Esophagus (tissue), 2 donors: ENCODE data around the gene AAMP. TPM values are rescaled to one million over a fixed set of nuclear protein-coding genes. Genes with fewer than 3 reads are reported as not detected.
"Not testable (repeated sequence)": the region's sequence is repeated elsewhere in the genome, so short reads cannot be mapped to it uniquely, and the experiment has no call there.

Experiments
- H3K27ac ChIP-seq, 2 donors: one replicate each; pipeline ENCODE4 v1.5.1; 2013; ENCODE audit warnings: low read depth in 2 of 2, mild to moderate bottlenecking in 2 of 2, inconsistent platforms in 1 of 2, low read length in 1 of 2, moderate library complexity in 1 of 2
- H3K27me3 ChIP-seq, 2 donors: one replicate each; pipeline ENCODE4 v1.6.1; 2013; ENCODE audit warnings: low read length in 2 of 2, control low read depth in 1 of 2, mild to moderate bottlenecking in 1 of 2; ENCODE audit not compliant: insufficient read depth in 2 of 2, control insufficient read depth in 1 of 2
- H3K36me3 ChIP-seq, 2 donors: one replicate each; pipeline ENCODE4 v1.6.1; 2013; ENCODE audit warnings: low read length in 1 of 2; ENCODE audit not compliant: control insufficient read depth in 2 of 2, insufficient read depth in 2 of 2
- H3K4me1 ChIP-seq, 2 donors: one replicate each; pipeline ENCODE4 v1.6.1; 2013; ENCODE audit warnings: low read length in 1 of 2; ENCODE audit not compliant: control insufficient read depth in 2 of 2, insufficient read depth in 2 of 2
- H3K4me3 ChIP-seq, 2 donors: one replicate each; pipeline ENCODE4 v1.5.1; 2013; ENCODE audit warnings: low read length in 2 of 2, mild to moderate bottlenecking in 2 of 2, low read depth in 1 of 2, moderate library complexity in 1 of 2
- H3K9me3 ChIP-seq, 2 donors: one replicate each; pipeline ENCODE4 v1.6.1; 2013; ENCODE audit warnings: mild to moderate bottlenecking in 2 of 2, low read depth in 1 of 2, low read length in 1 of 2, moderate library complexity in 1 of 2; ENCODE audit not compliant: control insufficient read depth in 2 of 2, insufficient read depth in 1 of 2
- WGBS, 2 donors: extraction: QIAGEN DNeasy Blood & Tissue Kit; methylation state at CpG; one replicate each; pipeline ENCODE4 v1.1.7; 2013; 5-methylcytosine and 5-hydroxymethylcytosine counted together
- polyA plus RNA-seq, 2 donors: library from polyadenylated mRNA; stranded (reverse); fragments of 200-250 nt; gene quantifications; one replicate each; pipeline ENCODE4 v1.2.3, GENCODE V29; 2013
- donor health status: healthy with polysubstance abuse.
- donor health status: Bipolar disorder and iron deficiency.

The AAMP gene
- polyA plus RNA-seq, 2 donors: 45.0 to 90.4 TPM

DNA sequence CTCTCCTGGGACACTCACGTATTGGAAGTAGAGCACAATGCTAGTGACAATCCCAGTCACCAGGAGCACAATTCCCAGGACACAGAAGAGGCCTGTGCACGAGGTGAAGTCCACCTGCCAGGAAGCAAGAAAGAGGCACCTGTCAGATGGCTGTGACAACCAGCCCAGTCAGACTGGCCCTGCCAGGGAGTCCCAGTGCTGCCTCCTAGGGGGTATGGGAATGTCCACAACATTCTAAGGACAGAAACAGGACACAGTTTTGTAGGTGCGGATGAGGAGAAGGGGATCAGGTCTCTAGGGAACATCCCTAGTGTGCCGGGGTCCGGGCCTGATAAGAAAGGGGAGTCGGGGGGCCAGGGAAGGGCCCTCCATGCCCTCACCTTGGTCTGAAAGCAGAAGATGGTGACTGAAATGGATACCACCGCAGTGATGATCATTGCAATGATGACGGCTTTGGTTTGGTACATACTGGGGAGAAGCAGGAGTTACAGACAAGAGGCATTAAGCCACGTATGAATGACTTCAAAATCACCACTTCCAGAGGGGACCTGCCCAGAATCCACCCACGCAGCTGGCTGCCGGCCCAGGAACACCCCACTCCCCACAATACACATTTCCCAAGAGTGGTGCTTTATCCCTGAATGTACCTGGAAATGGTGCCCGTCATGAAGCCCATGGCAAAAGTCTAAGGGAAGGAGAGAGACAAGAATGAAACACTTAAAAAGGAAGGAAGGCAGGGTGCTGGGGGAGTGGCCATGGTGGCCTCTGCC, 7.2 kb upstream of the AAMP start:
- no peaks in the 10 kb centered on the region for H3K9me3 ChIP-seq
- H3K27me3 ChIP-seq: no peaks in the 10 kb centered on the region
- H3K4me3 ChIP-seq: no peak overlapping the region
- peaks cover 41 to 79% of the 10 kb centered on the region in 2 donors for H3K36me3 ChIP-seq
- H3K27ac ChIP-seq: peak overlapping the region; percentile 12 to 78
- H3K4me1 ChIP-seq: peaks cover 2 to 32% of the 10 kb centered on the region in 2 donors
- WGBS, 2 donors: 73 to 81% methylated on average over 12 of the region's 12 CpGs

DNA sequence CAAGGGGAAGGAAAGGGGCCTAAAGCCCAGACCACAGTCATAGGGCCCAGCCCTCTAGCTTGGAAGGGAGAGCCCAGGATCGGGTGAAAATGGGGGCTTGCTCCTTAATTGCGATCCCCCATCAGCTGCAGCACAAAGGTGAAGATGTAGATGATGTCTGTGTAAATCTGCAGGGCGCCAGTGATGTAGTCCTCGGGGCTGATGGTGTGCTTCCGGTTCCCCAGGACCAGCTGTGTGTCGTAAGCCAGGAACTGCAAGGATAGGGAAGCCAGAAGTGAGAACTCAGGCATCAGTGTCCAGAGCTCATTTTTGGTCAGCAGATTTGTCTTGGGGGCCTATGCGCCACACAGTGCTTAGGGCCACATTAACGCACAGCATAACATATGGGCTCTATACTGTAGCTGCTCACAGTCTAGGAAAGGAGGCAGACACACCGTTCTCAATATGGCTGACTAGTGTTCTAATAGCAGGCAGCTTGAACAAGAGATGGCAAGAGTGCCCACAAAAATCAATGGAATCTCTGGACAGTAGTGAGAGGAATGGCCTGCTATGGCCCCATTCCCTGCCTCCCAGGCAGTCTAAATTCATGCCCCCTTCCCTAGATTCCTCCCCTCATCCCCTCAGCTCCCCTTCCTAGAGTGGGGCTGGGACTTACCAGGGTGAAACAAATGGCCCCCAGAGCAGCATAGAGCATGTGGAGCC, 5.6 kb upstream of the AAMP start:
- Histone ChIP-seq H3K36me3 (peaks cover 33 to 70% of the 10 kb centered on the region in 2 donors), H3K27me3 (no peaks in the 10 kb centered on the region), H3K4me3 (no peak overlapping the region), H3K27ac (peak overlapping the region; percentile 24 to 30), H3K4me1 (peaks cover 4 to 30% of the 10 kb centered on the region in 2 donors), H3K9me3 (no peaks in the 10 kb centered on the region)
- 79 to 89% methylated on average over 9 of the region's 9 CpGs for WGBS, 2 donors

DNA sequence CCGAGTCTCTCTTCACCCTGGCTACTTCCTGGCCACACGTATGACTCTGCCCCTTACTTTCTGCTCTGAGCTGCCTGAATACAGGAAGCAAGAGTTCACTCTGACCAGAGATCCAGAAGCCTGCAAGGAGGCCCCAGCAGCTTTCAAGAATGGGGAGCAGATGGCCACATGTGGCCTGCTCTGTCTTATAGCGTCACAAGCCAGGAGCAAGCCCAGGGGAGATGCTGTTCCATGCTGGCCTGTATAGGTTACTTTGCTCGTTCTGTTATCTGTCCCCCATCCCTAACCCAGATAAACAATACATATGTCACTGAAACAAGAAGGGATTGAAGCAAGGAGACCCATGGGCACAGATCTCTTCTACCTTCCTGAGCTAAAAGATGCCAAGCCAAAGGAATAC, 4.6 kb upstream of the AAMP start:
- peak overlapping the region; percentile 53 to 54 for H3K27ac ChIP-seq
- peaks cover 24 to 61% of the 10 kb centered on the region in 2 donors for H3K36me3 ChIP-seq
- no peaks in the 10 kb centered on the region for H3K9me3 ChIP-seq
- peaks cover 4 to 28% of the 10 kb centered on the region in 2 donors for H3K4me1 ChIP-seq
- WGBS, 2 donors: 76 to 77% methylated on average over 4 of the region's 4 CpGs
- no peaks in the 10 kb centered on the region for H3K27me3 ChIP-seq
- no peak overlapping the region for H3K4me3 ChIP-seq

DNA sequence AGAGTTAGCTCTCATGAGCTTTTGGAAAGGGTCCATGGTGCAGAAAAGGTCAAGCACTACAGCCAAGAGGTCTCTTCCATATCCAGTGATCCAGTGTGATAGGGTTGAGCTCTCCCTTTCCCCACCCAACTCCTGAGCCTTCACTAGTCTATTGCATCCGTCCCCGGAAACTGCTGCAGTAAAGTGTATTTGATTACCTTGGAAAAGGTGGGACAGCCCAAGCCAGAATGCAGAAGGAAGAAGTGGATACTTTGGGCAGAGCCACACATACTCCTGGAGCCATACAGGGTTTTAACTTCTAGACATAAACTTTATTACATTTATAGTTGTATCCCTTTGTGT, 3.9 kb upstream of the AAMP start:
- no peaks in the 10 kb centered on the region for H3K9me3 ChIP-seq
- H3K27me3 ChIP-seq: no peaks in the 10 kb centered on the region
- peaks cover 6 to 25% of the 10 kb centered on the region in 2 donors for H3K4me1 ChIP-seq
- no peak overlapping the region for H3K4me3 ChIP-seq
- H3K27ac ChIP-seq: peak overlapping the region; percentile 53 to 77
- H3K36me3 ChIP-seq: peaks cover 20 to 54% of the 10 kb centered on the region in 2 donors
- 81 to 84% methylated on average over 2 of the region's 2 CpGs for WGBS, 2 donors

DNA sequence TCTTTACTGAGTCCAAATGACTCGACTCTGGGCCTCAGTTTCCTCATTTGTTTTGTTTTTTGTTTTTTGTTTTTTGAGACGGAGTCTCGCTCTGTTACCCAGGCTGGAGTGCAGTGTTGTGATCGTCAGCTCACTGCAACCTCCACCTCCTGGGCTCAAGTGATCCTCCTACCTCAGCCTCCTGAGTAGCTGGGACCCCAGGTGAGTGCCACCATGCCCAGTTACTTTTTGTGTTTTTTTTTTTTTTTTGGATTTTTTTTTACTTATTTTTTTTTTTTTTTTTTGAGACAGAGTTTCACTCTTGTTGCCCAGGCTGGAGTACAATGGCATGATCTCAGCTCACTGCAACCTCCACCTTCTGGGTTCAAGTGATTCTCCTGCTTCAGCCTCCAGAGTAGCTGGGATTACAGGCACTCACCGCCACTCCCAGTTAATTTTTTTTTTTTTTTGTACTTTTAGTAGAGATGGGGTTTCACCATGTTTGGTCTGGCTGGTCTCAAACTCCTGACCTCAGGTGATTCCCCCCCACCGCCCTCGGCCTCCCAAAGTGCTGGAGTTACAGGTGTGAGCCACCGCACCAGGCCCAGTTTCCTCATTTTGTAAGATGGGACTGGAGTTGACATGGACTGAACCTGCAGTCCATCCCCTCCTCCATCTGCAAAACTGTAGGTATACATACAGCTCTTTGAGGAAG, 3.4 kb upstream of the AAMP start:
- peaks cover 6 to 20% of the 10 kb centered on the region in 2 donors for H3K4me1 ChIP-seq
- peaks cover 20 to 49% of the 10 kb centered on the region in 2 donors for H3K36me3 ChIP-seq
- H3K27me3 ChIP-seq, H3K4me3 ChIP-seq, H3K9me3 ChIP-seq: not testable (repeated sequence)
- 68 to 74% methylated on average over 8 of the region's 8 CpGs for WGBS, 2 donors
- peak overlapping the region; percentile 87 to 89 for H3K27ac ChIP-seq

DNA sequence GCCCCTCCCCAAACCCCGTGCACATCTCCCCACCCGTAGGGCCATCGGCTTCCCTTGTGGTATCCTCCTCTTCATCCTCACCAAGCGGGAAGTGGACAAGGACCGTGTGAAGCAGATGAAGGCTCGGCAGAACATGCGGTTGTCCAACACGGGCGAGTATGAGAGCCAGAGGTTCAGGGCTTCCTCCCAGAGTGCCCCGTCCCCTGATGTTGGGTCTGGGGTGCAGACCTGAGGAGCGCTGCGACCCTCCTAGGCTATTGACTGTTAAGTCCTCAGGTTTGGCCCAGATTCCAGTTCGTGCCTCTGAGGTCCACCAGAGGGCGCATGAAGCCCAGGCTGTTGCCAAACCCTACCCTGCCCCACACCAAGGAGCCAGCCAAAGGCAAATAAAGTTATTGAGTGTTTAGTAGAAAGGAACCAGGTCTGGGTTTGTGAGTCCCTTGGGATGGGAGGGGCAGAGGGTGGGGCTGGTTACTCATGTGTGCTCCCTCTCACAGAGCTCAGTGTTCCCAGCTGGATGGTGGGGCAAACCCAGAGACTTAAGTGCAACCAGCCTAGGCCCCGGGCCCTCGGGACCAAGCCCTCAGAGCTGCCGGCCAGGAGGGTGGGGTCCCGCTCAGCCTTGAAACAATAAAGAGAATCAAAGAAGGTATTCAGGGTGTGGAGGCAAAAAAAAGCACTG, 2.7 kb upstream of the AAMP start:
- Histone ChIP-seq H3K4me3 (peak overlapping the region in 1 of 2 donors; percentile 2), H3K27me3 (no peaks in the 10 kb centered on the region), H3K4me1 (peaks cover 6 to 17% of the 10 kb centered on the region in 2 donors), H3K9me3 (no peaks in the 10 kb centered on the region), H3K36me3 (peaks cover 20 to 43% of the 10 kb centered on the region in 2 donors), H3K27ac (peak overlapping the region; percentile 87 to 93)
- WGBS, 2 donors: 14 to 17% methylated on average over 18 of the region's 18 CpGs

DNA sequence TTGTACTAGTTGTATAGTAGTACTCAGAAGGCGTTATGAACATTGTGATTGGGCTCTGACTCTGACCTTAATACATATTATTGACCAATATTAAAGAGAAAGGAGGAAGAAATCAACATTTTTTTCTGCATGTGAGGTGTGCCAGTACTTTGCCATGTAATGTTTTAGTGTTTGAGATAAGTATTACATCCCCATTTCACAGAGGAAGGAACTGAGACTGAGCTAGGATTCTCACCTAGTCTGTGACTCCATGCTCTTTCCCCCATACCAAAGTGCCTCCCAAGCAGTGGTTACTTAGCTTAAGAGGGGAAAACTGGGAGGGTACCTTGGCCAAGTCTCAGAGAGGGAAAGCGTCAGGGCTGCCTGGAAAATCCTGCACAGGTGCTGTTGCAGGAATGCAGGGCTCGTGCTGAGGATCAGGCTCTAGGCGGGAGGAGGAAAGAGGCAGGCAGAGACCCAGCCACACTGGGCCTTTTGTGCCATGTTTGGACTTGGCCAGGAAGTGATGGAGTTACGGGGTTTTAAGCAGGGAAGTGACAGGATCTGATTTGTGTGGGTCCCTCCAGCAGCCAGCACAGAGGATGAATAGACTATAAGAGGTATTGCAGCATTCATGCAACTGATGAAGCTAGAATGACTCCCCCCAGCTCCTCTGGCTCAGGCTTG, 2.1 kb upstream of the AAMP start:
- H3K36me3 ChIP-seq: peaks cover 19 to 42% of the 10 kb centered on the region in 2 donors
- H3K9me3 ChIP-seq: no peaks in the 10 kb centered on the region
- H3K4me1 ChIP-seq: peaks cover 6 to 15% of the 10 kb centered on the region in 2 donors
- 32 to 33% methylated on average over 5 of the region's 5 CpGs for WGBS, 2 donors
- no peaks in the 10 kb centered on the region for H3K27me3 ChIP-seq
- H3K27ac ChIP-seq: peak overlapping the region; percentile 87 to 95
- H3K4me3 ChIP-seq: peak overlapping the region; percentile 69 to 77

DNA sequence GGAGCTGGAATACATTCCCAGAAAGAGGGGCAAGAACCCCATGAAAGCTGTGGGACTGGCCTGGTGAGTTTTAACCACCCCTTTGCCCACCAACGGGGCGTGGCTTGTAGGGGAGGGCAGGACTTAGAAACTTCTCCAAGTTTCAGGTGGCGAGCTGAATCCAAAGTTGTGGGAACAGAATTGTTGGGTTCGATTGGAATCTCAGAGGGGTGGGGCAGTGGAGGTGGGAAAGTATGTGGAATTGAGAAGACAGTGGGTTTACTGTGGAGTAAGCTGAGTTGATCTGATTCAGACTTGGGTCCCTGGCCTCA, 1.5 kb upstream of the AAMP start:
- peaks cover 14 to 41% of the 10 kb centered on the region in 2 donors for H3K36me3 ChIP-seq
- H3K27ac ChIP-seq: peak overlapping the region; percentile 87 to 95
- peak overlapping the region; percentile 69 to 77 for H3K4me3 ChIP-seq
- 26 to 34% methylated on average over 4 of the region's 4 CpGs for WGBS, 2 donors
- H3K4me1 ChIP-seq: peaks cover 6 to 15% of the 10 kb centered on the region in 2 donors
- H3K9me3 ChIP-seq: no peaks in the 10 kb centered on the region
- H3K27me3 ChIP-seq: no peaks in the 10 kb centered on the region
